ENCODE data around the gene SNAP25. TPM values are rescaled to one million over a fixed set of nuclear protein-coding genes. Genes with fewer than 3 reads are reported as not detected.

The SNAP25 gene
- total and polyA plus RNA-seq, 9 of the 15 experiments (the other 6 are each of a cell fraction or from before 2014, with no cell fraction given) = 0.07 TPM; not detected in 8

DNA sequence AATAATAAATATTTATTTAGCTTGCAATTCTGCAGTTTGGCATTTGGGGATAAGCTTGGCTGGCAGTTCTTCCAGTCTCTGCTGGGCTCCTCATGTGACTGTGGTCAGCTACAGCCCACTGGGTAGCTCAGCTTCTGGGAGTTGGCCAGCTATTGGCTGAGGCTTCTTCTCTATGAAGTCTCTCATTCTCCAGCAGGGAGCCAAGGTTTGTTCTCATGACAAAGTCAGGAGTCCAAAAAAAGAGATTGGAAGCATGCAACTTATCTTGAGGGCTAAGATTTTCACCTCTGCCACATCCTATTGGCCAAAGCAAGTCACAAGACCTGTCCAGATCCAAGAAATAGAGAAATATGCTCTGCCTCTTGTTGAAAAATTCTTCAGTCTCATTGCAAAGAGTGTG is 94.6 kb downstream of the SNAP25 start (continued):
- TF ChIP-seq, protein P1, sequence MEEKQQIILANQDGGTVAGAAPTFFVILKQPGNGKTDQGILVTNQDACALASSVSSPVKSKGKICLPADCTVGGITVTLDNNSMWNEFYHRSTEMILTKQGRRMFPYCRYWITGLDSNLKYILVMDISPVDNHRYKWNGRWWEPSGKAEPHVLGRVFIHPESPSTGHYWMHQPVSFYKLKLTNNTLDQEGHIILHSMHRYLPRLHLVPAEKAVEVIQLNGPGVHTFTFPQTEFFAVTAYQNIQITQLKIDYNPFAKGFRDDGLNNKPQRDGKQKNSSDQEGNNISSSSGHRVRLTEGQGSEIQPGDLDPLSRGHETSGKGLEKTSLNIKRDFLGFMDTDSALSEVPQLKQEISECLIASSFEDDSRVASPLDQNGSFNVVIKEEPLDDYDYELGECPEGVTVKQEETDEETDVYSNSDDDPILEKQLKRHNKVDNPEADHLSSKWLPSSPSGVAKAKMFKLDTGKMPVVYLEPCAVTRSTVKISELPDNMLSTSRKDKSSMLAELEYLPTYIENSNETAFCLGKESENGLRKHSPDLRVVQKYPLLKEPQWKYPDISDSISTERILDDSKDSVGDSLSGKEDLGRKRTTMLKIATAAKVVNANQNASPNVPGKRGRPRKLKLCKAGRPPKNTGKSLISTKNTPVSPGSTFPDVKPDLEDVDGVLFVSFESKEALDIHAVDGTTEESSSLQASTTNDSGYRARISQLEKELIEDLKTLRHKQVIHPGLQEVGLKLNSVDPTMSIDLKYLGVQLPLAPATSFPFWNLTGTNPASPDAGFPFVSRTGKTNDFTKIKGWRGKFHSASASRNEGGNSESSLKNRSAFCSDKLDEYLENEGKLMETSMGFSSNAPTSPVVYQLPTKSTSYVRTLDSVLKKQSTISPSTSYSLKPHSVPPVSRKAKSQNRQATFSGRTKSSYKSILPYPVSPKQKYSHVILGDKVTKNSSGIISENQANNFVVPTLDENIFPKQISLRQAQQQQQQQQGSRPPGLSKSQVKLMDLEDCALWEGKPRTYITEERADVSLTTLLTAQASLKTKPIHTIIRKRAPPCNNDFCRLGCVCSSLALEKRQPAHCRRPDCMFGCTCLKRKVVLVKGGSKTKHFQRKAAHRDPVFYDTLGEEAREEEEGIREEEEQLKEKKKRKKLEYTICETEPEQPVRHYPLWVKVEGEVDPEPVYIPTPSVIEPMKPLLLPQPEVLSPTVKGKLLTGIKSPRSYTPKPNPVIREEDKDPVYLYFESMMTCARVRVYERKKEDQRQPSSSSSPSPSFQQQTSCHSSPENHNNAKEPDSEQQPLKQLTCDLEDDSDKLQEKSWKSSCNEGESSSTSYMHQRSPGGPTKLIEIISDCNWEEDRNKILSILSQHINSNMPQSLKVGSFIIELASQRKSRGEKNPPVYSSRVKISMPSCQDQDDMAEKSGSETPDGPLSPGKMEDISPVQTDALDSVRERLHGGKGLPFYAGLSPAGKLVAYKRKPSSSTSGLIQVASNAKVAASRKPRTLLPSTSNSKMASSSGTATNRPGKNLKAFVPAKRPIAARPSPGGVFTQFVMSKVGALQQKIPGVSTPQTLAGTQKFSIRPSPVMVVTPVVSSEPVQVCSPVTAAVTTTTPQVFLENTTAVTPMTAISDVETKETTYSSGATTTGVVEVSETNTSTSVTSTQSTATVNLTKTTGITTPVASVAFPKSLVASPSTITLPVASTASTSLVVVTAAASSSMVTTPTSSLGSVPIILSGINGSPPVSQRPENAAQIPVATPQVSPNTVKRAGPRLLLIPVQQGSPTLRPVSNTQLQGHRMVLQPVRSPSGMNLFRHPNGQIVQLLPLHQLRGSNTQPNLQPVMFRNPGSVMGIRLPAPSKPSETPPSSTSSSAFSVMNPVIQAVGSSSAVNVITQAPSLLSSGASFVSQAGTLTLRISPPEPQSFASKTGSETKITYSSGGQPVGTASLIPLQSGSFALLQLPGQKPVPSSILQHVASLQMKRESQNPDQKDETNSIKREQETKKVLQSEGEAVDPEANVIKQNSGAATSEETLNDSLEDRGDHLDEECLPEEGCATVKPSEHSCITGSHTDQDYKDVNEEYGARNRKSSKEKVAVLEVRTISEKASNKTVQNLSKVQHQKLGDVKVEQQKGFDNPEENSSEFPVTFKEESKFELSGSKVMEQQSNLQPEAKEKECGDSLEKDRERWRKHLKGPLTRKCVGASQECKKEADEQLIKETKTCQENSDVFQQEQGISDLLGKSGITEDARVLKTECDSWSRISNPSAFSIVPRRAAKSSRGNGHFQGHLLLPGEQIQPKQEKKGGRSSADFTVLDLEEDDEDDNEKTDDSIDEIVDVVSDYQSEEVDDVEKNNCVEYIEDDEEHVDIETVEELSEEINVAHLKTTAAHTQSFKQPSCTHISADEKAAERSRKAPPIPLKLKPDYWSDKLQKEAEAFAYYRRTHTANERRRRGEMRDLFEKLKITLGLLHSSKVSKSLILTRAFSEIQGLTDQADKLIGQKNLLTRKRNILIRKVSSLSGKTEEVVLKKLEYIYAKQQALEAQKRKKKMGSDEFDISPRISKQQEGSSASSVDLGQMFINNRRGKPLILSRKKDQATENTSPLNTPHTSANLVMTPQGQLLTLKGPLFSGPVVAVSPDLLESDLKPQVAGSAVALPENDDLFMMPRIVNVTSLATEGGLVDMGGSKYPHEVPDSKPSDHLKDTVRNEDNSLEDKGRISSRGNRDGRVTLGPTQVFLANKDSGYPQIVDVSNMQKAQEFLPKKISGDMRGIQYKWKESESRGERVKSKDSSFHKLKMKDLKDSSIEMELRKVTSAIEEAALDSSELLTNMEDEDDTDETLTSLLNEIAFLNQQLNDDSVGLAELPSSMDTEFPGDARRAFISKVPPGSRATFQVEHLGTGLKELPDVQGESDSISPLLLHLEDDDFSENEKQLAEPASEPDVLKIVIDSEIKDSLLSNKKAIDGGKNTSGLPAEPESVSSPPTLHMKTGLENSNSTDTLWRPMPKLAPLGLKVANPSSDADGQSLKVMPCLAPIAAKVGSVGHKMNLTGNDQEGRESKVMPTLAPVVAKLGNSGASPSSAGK (IDR thresholded peaks at IDR 0.05) = no peak
- TF ChIP-seq, protein P2, sequence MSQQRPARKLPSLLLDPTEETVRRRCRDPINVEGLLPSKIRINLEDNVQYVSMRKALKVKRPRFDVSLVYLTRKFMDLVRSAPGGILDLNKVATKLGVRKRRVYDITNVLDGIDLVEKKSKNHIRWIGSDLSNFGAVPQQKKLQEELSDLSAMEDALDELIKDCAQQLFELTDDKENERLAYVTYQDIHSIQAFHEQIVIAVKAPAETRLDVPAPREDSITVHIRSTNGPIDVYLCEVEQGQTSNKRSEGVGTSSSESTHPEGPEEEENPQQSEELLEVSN (IDR thresholded peaks at IDR 0.05; ENCODE audit: borderline replicate concordance in 1 of 2, extremely low read depth in 1 of 2, insufficient read depth in 1 of 2, insufficient read length in 1 of 2, low read depth in 1 of 2, low read length in 1 of 2, poor library complexity in 1 of 2, severe bottlenecking in 1 of 2) = no peak
- no peak for TF ChIP-seq ARHGAP35 (IDR thresholded peaks at IDR 0.05; ENCODE audit: partially characterized antibody)
- TF ChIP-seq NCOA2 (IDR thresholded peaks at IDR 0.05; ENCODE audit: partially characterized antibody in 2 of 2) = no peak
- no peak for TF ChIP-seq CBFA2T3 (IDR thresholded peaks at IDR 0.05)
- TF ChIP-seq WHSC1 (IDR thresholded peaks at IDR 0.05; ENCODE audit: low read length) = no peak
- TF ChIP-seq ZNF124 (CRISPR knock-in tag; IDR thresholded peaks at IDR 0.05) = no peak
- TF ChIP-seq, protein P3, sequence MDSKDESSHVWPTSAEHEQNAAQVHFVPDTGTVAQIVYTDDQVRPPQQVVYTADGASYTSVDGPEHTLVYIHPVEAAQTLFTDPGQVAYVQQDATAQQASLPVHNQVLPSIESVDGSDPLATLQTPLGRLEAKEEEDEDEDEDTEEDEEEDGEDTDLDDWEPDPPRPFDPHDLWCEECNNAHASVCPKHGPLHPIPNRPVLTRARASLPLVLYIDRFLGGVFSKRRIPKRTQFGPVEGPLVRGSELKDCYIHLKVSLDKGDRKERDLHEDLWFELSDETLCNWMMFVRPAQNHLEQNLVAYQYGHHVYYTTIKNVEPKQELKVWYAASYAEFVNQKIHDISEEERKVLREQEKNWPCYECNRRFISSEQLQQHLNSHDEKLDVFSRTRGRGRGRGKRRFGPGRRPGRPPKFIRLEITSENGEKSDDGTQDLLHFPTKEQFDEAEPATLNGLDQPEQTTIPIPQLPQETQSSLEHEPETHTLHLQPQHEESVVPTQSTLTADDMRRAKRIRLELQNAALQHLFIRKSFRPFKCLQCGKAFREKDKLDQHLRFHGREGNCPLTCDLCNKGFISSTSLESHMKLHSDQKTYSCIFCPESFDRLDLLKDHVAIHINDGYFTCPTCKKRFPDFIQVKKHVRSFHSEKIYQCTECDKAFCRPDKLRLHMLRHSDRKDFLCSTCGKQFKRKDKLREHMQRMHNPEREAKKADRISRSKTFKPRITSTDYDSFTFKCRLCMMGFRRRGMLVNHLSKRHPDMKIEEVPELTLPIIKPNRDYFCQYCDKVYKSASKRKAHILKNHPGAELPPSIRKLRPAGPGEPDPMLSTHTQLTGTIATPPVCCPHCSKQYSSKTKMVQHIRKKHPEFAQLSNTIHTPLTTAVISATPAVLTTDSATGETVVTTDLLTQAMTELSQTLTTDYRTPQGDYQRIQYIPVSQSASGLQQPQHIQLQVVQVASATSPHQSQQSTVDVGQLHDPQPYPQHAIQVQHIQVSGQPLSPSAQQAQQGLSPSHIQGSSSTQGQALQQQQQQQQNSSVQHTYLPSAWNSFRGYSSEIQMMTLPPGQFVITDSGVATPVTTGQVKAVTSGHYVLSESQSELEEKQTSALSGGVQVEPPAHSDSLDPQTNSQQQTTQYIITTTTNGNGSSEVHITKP (IDR thresholded peaks at IDR 0.05; ENCODE audit: partially characterized antibody) = no peak
- TF ChIP-seq, protein P4, sequence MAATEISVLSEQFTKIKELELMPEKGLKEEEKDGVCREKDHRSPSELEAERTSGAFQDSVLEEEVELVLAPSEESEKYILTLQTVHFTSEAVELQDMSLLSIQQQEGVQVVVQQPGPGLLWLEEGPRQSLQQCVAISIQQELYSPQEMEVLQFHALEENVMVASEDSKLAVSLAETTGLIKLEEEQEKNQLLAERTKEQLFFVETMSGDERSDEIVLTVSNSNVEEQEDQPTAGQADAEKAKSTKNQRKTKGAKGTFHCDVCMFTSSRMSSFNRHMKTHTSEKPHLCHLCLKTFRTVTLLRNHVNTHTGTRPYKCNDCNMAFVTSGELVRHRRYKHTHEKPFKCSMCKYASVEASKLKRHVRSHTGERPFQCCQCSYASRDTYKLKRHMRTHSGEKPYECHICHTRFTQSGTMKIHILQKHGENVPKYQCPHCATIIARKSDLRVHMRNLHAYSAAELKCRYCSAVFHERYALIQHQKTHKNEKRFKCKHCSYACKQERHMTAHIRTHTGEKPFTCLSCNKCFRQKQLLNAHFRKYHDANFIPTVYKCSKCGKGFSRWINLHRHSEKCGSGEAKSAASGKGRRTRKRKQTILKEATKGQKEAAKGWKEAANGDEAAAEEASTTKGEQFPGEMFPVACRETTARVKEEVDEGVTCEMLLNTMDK (IDR thresholded peaks at IDR 0.05; ENCODE audit: borderline replicate concordance, insufficient read depth, low read depth, low read length, poor library complexity, severe bottlenecking) = no peak
